Left renal cortex interstitium (tissue), 4 donors: Measurements from ENCODE around the gene TOX2. TPM values are rescaled to one million over a fixed set of nuclear protein-coding genes. Genes with fewer than 3 reads are reported as not detected.
A peak's percentile ranks its signal among the peaks of the same experiment; 100 is the strongest.

Experiments
- DNase-seq, 4 donors: peaks; one replicate each; pipeline ENCODE4 v3.0.0-alpha.2; 2013; ENCODE audit warnings: low read depth in 4 of 4, low spot score in 2 of 4, missing footprints in 1 of 4
- polyA plus RNA-seq, 4 donors: library from polyadenylated mRNA; unstranded; fragments of 120-200 nt; gene quantifications; one replicate each; pipeline ENCODE4 v1.2.1, GENCODE V29; 2013; ENCODE audit not compliant: insufficient read length in 4 of 4

TOX2 gene
- polyA plus RNA-seq, 4 donors = 3.7 to 5.5 (median 4.5) TPM

- DNase-seq = no peak
Measured at GRCh38 chr20:44071526-44072111, 157.0 kb downstream of the TOX2 start.

DNA sequence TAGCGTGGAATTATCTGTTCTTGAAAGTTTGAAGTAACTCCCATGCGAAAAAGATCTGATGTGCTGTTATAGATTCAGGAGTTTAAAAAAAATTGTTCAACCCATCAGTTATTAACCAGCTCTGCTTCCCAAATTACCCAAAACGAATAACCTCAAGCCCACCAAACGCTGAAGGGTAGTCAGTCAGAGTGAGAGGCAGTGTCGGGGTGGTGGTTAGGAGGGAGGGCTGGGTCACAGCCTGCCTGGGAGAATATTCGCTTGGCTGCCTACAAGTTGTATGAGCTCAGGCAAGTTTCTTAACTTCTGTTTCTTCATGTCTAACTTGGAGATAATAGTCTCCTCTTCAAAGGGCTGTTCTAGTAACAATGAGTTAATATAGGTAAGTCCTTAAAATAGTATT is 157.7 kb downstream of the TOX2 start:
- no peak for DNase-seq

- no peak for DNase-seq
Measured at GRCh38 chr20:44073011-44073674, 158.5 kb downstream of the TOX2 start.

- no peak for DNase-seq
Measured at GRCh38 chr20:44073675-44074071, 159.0 kb downstream of the TOX2 start.

DNA sequence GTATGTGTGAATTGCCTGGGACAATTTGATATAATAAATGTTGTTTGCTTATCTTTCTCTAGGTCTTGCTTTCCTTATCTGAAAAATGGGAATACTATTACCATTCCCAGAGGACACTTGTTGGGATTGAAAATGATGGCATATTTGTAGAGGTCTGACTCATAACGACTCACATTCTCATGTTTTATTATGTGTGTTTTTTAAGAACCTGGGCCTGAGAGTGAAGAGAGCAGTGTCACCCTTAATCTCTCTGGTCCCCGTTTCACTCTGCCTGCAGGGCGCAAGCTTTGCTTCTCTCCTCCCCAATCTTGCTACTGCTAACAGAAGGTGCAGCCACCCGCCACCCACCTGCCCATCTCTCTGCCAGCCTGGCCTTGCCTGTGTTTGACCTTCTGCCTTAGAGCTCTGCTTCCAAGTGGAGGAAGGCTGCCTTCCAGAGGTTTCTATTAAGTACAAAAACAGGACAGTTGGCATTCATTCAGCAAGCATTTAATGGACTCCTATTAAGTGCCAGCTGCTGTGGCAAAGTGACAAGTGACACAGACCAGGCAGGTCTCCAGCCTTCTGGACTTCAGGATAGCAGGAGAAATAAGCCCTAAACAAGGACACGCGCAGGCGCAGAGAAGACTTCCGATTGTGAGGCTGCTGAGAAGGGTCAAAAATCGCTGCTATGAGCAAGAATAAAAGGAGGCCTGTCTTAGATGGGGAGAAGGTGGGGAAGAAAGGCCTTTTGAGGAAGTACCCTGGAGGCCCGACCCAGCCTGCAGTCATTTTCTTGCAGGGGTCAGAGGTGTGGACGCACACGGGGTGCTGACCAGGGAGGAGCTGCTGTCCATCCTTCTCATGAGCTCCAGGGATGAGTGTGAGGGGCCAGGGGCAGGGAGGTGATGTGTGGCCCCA is 159.8 kb downstream of the TOX2 start:
- DNase-seq = no peak

- DNase-seq = no peak
Measured at GRCh38 chr20:44075191-44075949, 160.7 kb downstream of the TOX2 start.

DNA sequence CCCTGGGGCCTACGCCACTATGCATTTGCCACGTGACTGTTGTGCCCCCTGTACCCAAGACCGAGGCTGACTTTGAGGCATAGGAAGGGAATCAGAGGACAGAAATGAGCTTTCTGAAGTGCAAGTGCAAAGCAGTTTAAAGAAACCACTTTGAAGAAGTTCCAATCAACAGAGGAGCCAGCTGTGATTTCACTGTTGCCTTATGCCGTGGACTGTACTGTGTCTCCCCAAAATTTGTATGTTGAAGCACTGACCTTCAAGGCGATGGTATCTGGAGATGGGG is 161.2 kb downstream of the TOX2 start:
- no peak for DNase-seq

- DNase-seq = no peak
Measured at GRCh38 chr20:44079291-44079690, 164.6 kb downstream of the TOX2 start.

DNA sequence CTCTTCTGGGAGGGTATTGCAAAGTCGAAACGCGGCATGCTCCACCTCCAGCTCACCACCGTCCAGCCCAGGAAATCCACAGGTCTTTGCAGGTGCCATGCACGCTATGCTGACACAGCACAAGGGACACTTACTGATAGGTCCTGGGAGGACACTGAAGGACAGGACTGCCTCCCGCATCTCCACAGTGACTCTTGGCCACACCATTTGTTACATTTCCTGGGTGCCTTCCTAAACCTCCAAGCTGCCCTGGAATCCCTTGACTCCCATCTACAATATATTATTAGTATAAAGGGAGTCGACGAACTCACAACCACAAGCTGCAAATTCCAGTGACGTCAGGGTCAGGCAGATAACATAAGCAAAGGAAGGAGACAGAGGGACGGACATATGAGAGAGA is 165.4 kb downstream of the TOX2 start:
- no peak for DNase-seq

DNA sequence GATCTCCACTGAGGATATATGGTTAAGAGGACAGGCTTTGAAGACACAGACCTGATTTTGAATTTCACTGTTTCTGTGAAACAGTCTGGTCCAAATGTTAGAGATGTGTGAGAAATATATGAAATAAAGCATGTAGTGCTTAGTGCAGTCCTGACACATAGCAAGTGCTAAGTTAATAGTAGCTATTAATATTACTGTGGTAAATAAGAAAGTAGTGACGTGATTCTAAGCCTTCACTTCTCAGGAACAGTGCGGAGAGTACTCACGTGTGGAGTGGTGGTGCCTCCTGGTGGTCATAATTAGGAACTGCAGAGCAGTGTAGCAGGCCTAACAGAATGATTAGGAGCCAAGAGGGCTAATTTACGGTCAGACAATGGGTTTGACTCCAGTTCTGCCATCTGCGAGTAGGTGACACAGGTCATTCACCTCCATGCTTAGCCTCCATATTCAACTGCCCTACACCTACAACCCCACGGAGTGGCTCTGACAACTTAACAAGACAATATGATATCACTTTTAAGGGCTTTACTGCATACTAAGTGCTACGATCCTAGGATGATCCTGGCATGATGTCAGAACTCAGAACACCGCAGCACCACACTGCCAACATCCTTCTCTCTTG is 166.1 kb downstream of the TOX2 start:
- peak in 3 of 4 donors; percentile 28 to 59 (median 38) for DNase-seq

DNA sequence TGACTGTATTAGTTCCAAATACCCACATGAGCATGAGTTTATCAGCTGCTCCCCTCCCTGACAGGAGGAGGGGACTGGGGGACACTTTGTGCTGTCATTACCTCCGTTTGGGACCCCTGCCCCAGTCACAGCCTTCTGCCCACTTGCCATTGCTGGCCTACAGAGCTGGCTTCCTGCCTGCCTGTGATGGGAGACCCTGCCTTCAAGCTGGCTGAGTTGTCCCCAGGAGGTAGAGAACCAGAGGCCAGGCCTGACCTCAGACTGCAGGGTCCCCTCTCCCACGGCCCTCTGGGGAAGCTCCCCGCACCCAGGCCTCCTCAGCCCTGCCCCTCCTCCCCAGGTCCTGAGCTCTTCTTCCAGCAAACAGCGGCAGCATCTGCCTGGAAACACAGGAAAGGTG is 166.8 kb downstream of the TOX2 start:
- no peak for DNase-seq

DNA sequence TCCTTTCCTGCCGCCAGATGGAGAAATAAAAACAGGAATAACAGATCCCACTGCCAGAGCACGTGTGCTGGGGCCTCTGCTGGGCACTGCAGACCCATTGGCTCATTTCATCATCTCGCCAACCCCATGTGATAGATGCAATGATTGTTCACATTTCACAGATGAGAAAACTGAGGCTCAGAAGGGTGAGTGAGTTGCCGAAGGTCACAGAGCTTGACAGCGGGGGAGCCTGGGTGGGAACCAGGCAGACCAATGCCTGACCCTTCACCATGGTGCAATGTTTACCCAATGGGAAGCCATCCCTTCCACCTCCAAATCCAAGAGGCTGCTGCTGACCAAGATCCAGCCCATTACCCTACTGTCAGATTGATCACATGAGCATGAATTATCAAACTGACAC is 167.2 kb downstream of the TOX2 start:
- DNase-seq = no peak

GRCh38 chr20:44083220-44083933 is 168.7 kb downstream of the TOX2 start:
- DNase-seq = peak in 2 of 4 donors; percentile 11 to 32

DNA sequence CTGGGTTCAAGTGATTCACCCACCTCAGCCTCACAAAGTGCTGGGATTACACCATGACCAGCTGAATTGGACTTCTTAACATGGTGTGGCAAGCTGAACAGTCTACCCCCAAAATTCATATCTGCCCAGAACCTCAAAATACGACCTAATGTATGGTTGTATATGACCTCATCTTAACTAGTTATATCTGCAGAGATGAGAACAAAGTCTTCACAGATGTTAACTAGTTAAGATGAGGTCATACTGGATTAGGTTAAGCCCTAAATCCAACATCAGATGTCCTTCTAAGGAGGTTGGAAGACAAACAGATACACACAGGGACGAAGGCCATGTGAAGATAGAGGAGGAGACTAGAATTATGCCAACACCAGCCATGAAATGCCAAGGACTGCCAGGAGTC is 169.8 kb downstream of the TOX2 start:
- DNase-seq = no peak

GRCh38 chr20:44084891-44085290 is 170.2 kb downstream of the TOX2 start:
- no peak for DNase-seq

GRCh38 chr20:44085616-44086434 is 171.2 kb downstream of the TOX2 start:
- DNase-seq = no peak

GRCh38 chr20:44087051-44087856 is 172.6 kb downstream of the TOX2 start:
- no peak for DNase-seq

- no peak for DNase-seq
Measured at GRCh38 chr20:44087857-44088120, 173.1 kb downstream of the TOX2 start.
